HepG2 (cell line): ENCODE results near the gene PCED1B. TPM values are rescaled to one million over a fixed set of nuclear protein-coding genes. Genes with fewer than 3 reads are reported as not detected.

Source experiments
- ZBTB38 ChIP-seq: sonication (generic); formaldehyde crosslinking; IDR thresholded peaks from 2 replicates; pipeline ENCODE4 v1.5.1; 2020; ENCODE audit warnings: mild to moderate bottlenecking, missing genetic modification reagents
- ZNF12 ChIP-seq: sonication (generic); formaldehyde crosslinking; IDR thresholded peaks from 2 replicates; pipeline ENCODE4 v1.5.0; 2020; ENCODE audit warnings: missing genetic modification reagents
- polyA plus RNA-seq, 8 experiments: library from polyadenylated mRNA; depleted of rRNA in 3 of 8; stranded (reverse) in 7 of 8; unstranded in 1 of 8; fragments of >200 nt; fragmentation: Illumina TruSeq in 4 of 8; extraction: Trizol in 4 of 8; gene quantifications; 2 replicates each; pipeline versions ENCODE4 v1.2.1 to v1.2.3, GENCODE V29; 2011 to 2016; ENCODE audit warnings: low read depth in 4 of 8, missing spikeins in 1 of 8, mixed read lengths in 1 of 8; ENCODE audit not compliant: insufficient read depth in 1 of 8
- total RNA-seq, 5 experiments: library from RNA; depleted of rRNA; stranded (reverse); fragments of >200 nt; fragmentation: Illumina TruSeq; extraction: Trizol; gene quantifications; 2 replicates each; pipeline ENCODE4 v1.2.3, GENCODE V29; 2016; ENCODE audit warnings: low read depth in 1 of 5
- TF ChIP-seq, protein P1 (sequence below): sonication (generic); formaldehyde crosslinking; IDR thresholded peaks from 2 replicates; pipeline ENCODE4 v1.5.0; 2020; ENCODE audit warnings: mild to moderate bottlenecking, missing genetic modification reagents
- TF ChIP-seq, protein P2 (sequence below): sonication (generic); formaldehyde crosslinking; IDR thresholded peaks from 2 replicates; pipeline ENCODE4 v1.4.0; 2020; ENCODE audit warnings: missing genetic modification reagents, low read depth, mild to moderate bottlenecking, borderline replicate concordance
- TF ChIP-seq, protein P3 (sequence below): sonication (generic); formaldehyde crosslinking; IDR thresholded peaks from 2 replicates; pipeline ENCODE4 v1.5.0; 2020; ENCODE audit warnings: missing genetic modification reagents, mild to moderate bottlenecking, borderline replicate concordance
- TF ChIP-seq, protein P4 (sequence below): sonication (generic); formaldehyde crosslinking; IDR thresholded peaks from 2 replicates; pipeline ENCODE4 v1.8.0; 2022; ENCODE audit warnings: missing genetic modification reagents, low read depth, mild to moderate bottlenecking, borderline replicate concordance
- TF ChIP-seq, protein P5 (sequence below): sonication (generic); formaldehyde crosslinking; IDR thresholded peaks from 2 replicates; pipeline ENCODE4 v1.5.1; 2020; ENCODE audit warnings: mild to moderate bottlenecking, missing genetic modification reagents, moderate library complexity
- TF ChIP-seq, protein P6 (sequence below): sonication (generic); formaldehyde crosslinking; IDR thresholded peaks from 2 replicates; pipeline ENCODE4 v1.5.0; 2020; ENCODE audit warnings: missing genetic modification reagents
- TF ChIP-seq, protein P7 (sequence below), 2 experiments: sonication (generic) in 1 of 2; formaldehyde crosslinking in 1 of 2; IDR thresholded peaks; 2 replicates each; pipeline versions ENCODE4 v1.4.0 to v1.6.1; 2018 to 2020; ENCODE audit warnings: missing genetic modification reagents in 2 of 2, borderline replicate concordance in 1 of 2, low read depth in 1 of 2, mild to moderate bottlenecking in 1 of 2, missing biosample characterization in 1 of 2

Gene PCED1B
- total and polyA plus RNA-seq, 2 of the 13 experiments (the other 11 are each of a cell fraction or from before 2014, with no cell fraction given): 0.11 to 0.37 TPM

DNA sequence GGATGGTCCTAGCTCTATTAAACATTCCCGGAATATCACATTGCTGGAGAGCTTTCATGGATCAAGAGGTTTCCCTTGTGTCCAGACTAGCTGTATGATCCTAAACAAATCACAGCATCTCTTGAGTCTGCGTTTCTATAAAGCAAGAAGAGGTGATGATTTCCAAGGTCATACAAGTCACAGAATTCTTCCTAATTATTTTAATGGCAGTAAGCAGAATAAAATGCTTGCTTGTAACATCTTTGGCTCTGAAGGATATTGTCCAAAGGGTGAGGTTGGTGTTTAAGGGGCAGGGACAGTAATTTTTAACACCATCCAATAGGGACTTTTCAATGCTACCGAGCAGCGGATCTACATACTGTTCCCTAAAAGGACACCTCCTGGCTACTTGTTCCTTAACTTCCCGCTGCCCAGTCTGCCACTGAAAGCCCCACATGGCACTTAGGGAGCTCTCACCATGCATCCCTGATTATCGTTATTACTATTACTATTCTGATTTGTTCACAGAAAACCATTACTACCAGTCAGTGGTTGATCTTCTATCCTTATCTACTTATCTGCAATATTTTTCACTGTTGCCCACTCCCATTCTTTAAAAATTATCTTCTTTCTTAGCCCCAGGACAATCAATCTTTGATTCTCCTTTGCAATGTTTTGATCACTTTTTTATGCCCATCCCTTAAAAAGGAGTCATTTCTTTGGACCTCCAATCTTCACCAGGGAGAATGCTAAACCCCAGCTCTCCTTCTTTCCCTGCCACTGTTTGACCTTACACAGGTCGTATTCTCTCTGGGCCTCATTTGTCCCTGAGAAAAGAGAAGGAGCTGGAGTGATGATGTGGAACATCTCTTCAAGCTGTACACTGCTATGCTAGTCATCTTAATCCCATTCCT, 4.0 kb upstream of the PCED1B start (continued):
- TF ChIP-seq, protein P1, sequence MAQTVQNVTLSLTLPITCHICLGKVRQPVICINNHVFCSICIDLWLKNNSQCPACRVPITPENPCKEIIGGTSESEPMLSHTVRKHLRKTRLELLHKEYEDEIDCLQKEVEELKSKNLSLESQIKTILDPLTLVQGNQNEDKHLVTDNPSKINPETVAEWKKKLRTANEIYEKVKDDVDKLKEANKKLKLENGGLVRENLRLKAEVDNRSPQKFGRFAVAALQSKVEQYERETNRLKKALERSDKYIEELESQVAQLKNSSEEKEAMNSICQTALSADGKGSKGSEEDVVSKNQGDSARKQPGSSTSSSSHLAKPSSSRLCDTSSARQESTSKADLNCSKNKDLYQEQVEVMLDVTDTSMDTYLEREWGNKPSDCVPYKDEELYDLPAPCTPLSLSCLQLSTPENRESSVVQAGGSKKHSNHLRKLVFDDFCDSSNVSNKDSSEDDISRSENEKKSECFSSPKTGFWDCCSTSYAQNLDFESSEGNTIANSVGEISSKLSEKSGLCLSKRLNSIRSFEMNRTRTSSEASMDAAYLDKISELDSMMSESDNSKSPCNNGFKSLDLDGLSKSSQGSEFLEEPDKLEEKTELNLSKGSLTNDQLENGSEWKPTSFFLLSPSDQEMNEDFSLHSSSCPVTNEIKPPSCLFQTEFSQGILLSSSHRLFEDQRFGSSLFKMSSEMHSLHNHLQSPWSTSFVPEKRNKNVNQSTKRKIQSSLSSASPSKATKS (CRISPR knock-in tag): no peak
- no peak for TF ChIP-seq ZBTB38 (CRISPR knock-in tag)
- TF ChIP-seq, protein P2, sequence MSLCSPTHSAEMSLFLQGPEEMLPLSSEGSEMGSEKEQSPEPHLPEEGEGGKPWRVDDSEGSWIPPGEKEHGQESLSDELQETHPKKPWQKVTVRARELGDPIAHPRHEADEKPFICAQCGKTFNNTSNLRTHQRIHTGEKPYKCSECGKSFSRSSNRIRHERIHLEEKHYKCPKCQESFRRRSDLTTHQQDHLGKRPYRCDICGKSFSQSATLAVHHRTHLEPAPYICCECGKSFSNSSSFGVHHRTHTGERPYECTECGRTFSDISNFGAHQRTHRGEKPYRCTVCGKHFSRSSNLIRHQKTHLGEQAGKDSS (CRISPR knock-in tag): no peak
- TF ChIP-seq, protein P3, sequence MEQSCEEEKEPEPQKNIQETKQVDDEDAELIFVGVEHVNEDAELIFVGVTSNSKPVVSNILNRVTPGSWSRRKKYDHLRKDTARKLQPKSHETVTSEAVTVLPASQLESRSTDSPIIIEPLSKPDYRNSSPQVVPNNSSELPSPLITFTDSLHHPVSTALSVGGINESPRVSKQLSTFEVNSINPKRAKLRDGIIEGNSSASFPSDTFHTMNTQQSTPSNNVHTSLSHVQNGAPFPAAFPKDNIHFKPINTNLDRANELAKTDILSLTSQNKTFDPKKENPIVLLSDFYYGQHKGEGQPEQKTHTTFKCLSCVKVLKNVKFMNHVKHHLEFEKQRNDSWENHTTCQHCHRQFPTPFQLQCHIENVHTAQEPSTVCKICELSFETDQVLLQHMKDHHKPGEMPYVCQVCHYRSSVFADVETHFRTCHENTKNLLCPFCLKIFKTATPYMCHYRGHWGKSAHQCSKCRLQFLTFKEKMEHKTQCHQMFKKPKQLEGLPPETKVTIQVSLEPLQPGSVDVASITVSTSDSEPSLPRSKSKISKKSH (CRISPR knock-in tag): no peak
- TF ChIP-seq, protein P4, sequence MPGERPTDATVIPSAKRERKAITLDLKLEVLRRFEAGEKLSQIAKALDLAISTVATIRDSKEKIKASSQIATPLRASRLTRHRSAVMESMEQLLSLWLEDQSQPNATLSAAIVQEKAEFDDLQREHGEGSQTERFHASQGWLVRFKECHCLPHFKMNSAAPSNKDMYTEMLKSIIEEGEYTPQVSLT (CRISPR knock-in tag): no peak
- TF ChIP-seq ZNF12 (CRISPR knock-in tag): no peak
- TF ChIP-seq, protein P5, sequence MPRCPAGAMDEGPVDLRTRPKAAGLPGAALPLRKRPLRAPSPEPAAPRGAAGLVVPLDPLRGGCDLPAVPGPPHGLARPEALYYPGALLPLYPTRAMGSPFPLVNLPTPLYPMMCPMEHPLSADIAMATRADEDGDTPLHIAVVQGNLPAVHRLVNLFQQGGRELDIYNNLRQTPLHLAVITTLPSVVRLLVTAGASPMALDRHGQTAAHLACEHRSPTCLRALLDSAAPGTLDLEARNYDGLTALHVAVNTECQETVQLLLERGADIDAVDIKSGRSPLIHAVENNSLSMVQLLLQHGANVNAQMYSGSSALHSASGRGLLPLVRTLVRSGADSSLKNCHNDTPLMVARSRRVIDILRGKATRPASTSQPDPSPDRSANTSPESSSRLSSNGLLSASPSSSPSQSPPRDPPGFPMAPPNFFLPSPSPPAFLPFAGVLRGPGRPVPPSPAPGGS (CRISPR knock-in tag): no peak
- TF ChIP-seq, protein P6, sequence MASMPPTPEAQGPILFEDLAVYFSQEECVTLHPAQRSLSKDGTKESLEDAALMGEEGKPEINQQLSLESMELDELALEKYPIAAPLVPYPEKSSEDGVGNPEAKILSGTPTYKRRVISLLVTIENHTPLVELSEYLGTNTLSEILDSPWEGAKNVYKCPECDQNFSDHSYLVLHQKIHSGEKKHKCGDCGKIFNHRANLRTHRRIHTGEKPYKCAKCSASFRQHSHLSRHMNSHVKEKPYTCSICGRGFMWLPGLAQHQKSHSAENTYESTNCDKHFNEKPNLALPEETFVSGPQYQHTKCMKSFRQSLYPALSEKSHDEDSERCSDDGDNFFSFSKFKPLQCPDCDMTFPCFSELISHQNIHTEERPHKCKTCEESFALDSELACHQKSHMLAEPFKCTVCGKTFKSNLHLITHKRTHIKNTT: no peak
- TF ChIP-seq, protein P7, sequence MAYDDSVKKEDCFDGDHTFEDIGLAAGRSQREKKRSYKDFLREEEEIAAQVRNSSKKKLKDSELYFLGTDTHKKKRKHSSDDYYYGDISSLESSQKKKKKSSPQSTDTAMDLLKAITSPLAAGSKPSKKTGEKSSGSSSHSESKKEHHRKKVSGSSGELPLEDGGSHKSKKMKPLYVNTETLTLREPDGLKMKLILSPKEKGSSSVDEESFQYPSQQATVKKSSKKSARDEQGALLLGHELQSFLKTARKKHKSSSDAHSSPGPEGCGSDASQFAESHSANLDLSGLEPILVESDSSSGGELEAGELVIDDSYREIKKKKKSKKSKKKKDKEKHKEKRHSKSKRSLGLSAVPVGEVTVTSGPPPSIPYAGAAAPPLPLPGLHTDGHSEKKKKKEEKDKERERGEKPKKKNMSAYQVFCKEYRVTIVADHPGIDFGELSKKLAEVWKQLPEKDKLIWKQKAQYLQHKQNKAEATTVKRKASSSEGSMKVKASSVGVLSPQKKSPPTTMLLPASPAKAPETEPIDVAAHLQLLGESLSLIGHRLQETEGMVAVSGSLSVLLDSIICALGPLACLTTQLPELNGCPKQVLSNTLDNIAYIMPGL (CRISPR knock-in tag; IDR thresholded peaks at IDR 0.05; ENCODE audit: borderline replicate concordance in 1 of 2, low read depth in 1 of 2): no peak
